Fibroblast of skin of left quadriceps (primary cell): ENCODE data around the gene CLCF1.
A peak's percentile ranks its signal among the peaks of the same experiment; 100 is the strongest.

Source experiments
- DNase-seq, 2 experiments: peaks; one replicate each; pipeline ENCODE4 v3.0.0-alpha.2; 2013; ENCODE audit warnings: low read depth in 2 of 2

CLCF1 gene

GRCh38 chr11:67356387-67356863 is 17.0 kb downstream of the CLCF1 start:
- no peak for DNase-seq

GRCh38 chr11:67355794-67356386 is 17.5 kb downstream of the CLCF1 start:
- no peak for DNase-seq

- DNase-seq, result no peak
Measured at GRCh38 chr11:67355023-67355793, 18.2 kb downstream of the CLCF1 start.

GRCh38 chr11:67354075-67355022 is 19.0 kb downstream of the CLCF1 start:
- peak in 1 of 2 experiments; percentile 53 for DNase-seq

GRCh38 chr11:67353317-67354074 is 19.9 kb downstream of the CLCF1 start, which contains the start of gene POLD4:
POLD4 (minus strand) TSS chr11:67353546; CDS start chr11:67353399, 147 bp downstream.
- peak; percentile 88 for DNase-seq

GRCh38 chr11:67352546-67353316 is 20.7 kb downstream of the CLCF1 start:
- DNase-seq, result no peak

- no peak for DNase-seq
Measured at GRCh38 chr11:67351275-67352005, 22.0 kb downstream of the CLCF1 start.

- DNase-seq, result no peak
Measured at GRCh38 chr11:67349928-67350465, 23.4 kb downstream of the CLCF1 start.

- no peak for DNase-seq
Measured at GRCh38 chr11:67349457-67349856, 23.9 kb downstream of the CLCF1 start.

GRCh38 chr11:67349036-67349435 is 24.4 kb downstream of the CLCF1 start:
- no peak for DNase-seq

- DNase-seq, result peak in 1 of 2 experiments; percentile 59
Measured at GRCh38 chr11:67347964-67348749, 25.2 kb downstream of the CLCF1 start.

- no peak for DNase-seq
Measured at GRCh38 chr11:67345920-67346819, 27.2 kb downstream of the CLCF1 start.

- no peak for DNase-seq
Measured at GRCh38 chr11:67345247-67345919, 28.0 kb downstream of the CLCF1 start.

GRCh38 chr11:67344264-67344663 is 29.1 kb downstream of the CLCF1 start:
- no peak for DNase-seq

GRCh38 chr11:67337257-67337656 is 36.1 kb downstream of the CLCF1 start:
- DNase-seq, result no peak

GRCh38 chr11:67332081-67332691 is 41.2 kb downstream of the CLCF1 start:
- no peak for DNase-seq

- no peak for DNase-seq
Measured at GRCh38 chr11:67323526-67323925, 49.9 kb downstream of the CLCF1 start.
